HepG2 (cell line): ENCODE data around the gene SHROOM1. TPM values are rescaled to one million over a fixed set of nuclear protein-coding genes. Genes with fewer than 3 reads are reported as not detected.

Experiments used
- ATAC-seq: fragments of 200-7000 bp; cut with Tn5 transposase; 3 replicates; pipeline ENCODE4 v1.9.1; 2020; ENCODE audit warnings: mild to moderate bottlenecking, moderate library complexity
- BruUV-seq: library from RNA; stranded (reverse); fragments of 400-500 nt; replicated peaks from 2 replicates; lab custom pipeline; 2021; lab: Mats Ljungman, UMichigan
- CTCF ChIA-PET: fragments of 300-600 bp; formaldehyde crosslinking; extraction: SDS; loops from one replicate; lab custom pipeline; 2021; ENCODE audit warnings: low total read pairs, inconsistent platforms, low intra/inter-chr PET ratio; lab: Yijun Ruan, JAX
- POLR2A ChIA-PET: fragments of 350-600 bp; sonication (Branson Sonifier 250); formaldehyde crosslinking; loops from one replicate; lab custom pipeline; 2020; ENCODE audit warnings: antibody characterized with exemption, inconsistent platforms; lab: Yijun Ruan, JAX
- DNase-seq: peaks from one replicate; pipeline ENCODE4 v3.0.0-alpha.2; 2015; ENCODE audit warnings: low spot score
- FAIRE-seq: peaks from 3 replicates; lab custom pipeline; 2011; peaks lifted over from hg19 to GRCh38; lab: Jason Lieb, UNC
- H2AFZ ChIP-seq: one replicate; pipeline ENCODE4 v1.6.1; 2011; ENCODE audit warnings: low read length, inconsistent platforms
- H3K27ac ChIP-seq: fragments of 300-600 bp; 3 replicates; pipeline ENCODE4 v1.8.0; 2011; ENCODE audit warnings: mixed run types, mild to moderate bottlenecking, mixed read lengths, low read length, inconsistent platforms; ENCODE audit not compliant: insufficient read depth; ENCODE audit errors: extremely low read length
- H3K27me3 ChIP-seq, 2 experiments: fragments of 200-600 bp in 1 of 2; 2 replicates in 1 of 2; 3 replicates in 1 of 2; pipeline versions ENCODE4 v1.6.0 to v1.8.0; 2011; ENCODE audit warnings: low read length in 2 of 2, mild to moderate bottlenecking in 2 of 2, moderate library complexity in 2 of 2, inconsistent platforms in 1 of 2; ENCODE audit not compliant: insufficient read depth in 2 of 2, control insufficient read depth in 1 of 2
- H3K36me3 ChIP-seq, 2 experiments: fragments of 200-600 bp in 1 of 2; replicated peaks in 1 of 2; 2 replicates in 1 of 2; 3 replicates in 1 of 2; pipeline versions ENCODE4 v1.5.1 to v1.8.0; 2011; ENCODE audit warnings: low read length in 2 of 2, inconsistent platforms in 1 of 2; ENCODE audit not compliant: insufficient read depth in 2 of 2, control insufficient read depth in 1 of 2
- H3K4me1 ChIP-seq: 2 replicates; pipeline ENCODE4 v1.5.1; 2012; ENCODE audit warnings: low read length, inconsistent platforms; ENCODE audit not compliant: insufficient read depth
- H3K4me2 ChIP-seq: 2 replicates; pipeline ENCODE4 v1.6.0; 2011; ENCODE audit warnings: low read depth, low read length, inconsistent platforms
- H3K4me3 ChIP-seq, 3 experiments: fragments of 200-600 bp in 1 of 3; sonication (generic), shearing (Covaris generic) in 1 of 3; replicated peaks in 1 of 3; 2 replicates each; pipeline ENCODE4 v1.5.1; 2011 to 2016; ENCODE audit warnings: low read length in 3 of 3, inconsistent platforms in 2 of 3, low read depth in 2 of 3, mild to moderate bottlenecking in 2 of 3, control low read depth in 1 of 3, mixed read lengths in 1 of 3; ENCODE audit not compliant: insufficient read depth in 1 of 3
- H3K79me2 ChIP-seq: one replicate; pipeline ENCODE4 v1.6.1; 2011; ENCODE audit warnings: low read length, inconsistent platforms; ENCODE audit not compliant: insufficient read depth
- H3K9ac ChIP-seq: 2 replicates; pipeline ENCODE4 v1.6.0; 2011; ENCODE audit warnings: mild to moderate bottlenecking, low read depth, low read length, inconsistent platforms; ENCODE audit not compliant: insufficient read depth
- H3K9me3 ChIP-seq: 2 replicates; pipeline ENCODE4 v1.5.1; 2012; ENCODE audit warnings: mild to moderate bottlenecking, low read length
- H4K20me1 ChIP-seq: 2 replicates; pipeline ENCODE4 v1.6.0; 2011; ENCODE audit warnings: inconsistent platforms, mild to moderate bottlenecking, low read length, moderate library complexity; ENCODE audit not compliant: insufficient read depth
- ARID3A ChIP-seq: IDR thresholded peaks from 2 replicates; pipeline ENCODE4 v1.6.1; 2012; ENCODE audit warnings: low read depth, low read length, improper control_type of control experiment
- ERF ChIP-seq: IDR thresholded peaks from 2 replicates; pipeline ENCODE4 v1.6.1; 2018; ENCODE audit warnings: missing biosample characterization, missing genetic modification reagents
- KDM5B ChIP-seq: sonication (generic); formaldehyde crosslinking; IDR thresholded peaks from 2 replicates; pipeline ENCODE4 v1.4.0; 2020; ENCODE audit warnings: missing genetic modification reagents, mild to moderate bottlenecking, borderline replicate concordance
- MAFG ChIP-seq: sonication (generic); formaldehyde crosslinking; IDR thresholded peaks from 2 replicates; pipeline ENCODE4 v1.5.1; 2020; ENCODE audit warnings: mild to moderate bottlenecking, missing genetic modification reagents
- PAXIP1 ChIP-seq: sonication (generic); formaldehyde crosslinking; conservative IDR thresholded peaks from 2 replicates; pipeline ENCODE4 v1.4.0; 2020; ENCODE audit warnings: mild to moderate bottlenecking, missing genetic modification reagents, moderate library complexity
- STAT6 ChIP-seq: sonication (generic); formaldehyde crosslinking; IDR thresholded peaks from 2 replicates; pipeline ENCODE4 v1.4.0; 2020; ENCODE audit warnings: missing genetic modification reagents, mild to moderate bottlenecking, borderline replicate concordance
- SUZ12 ChIP-seq: fragments of 150-350 bp; IDR thresholded peaks from 2 replicates; pipeline ENCODE4 v1.6.1; 2014; ENCODE audit warnings: low read depth, low read length
- TOE1 ChIP-seq: sonication (generic); formaldehyde crosslinking; IDR thresholded peaks from 2 replicates; pipeline ENCODE4 v1.4.0; 2020; ENCODE audit warnings: mild to moderate bottlenecking, missing genetic modification reagents
- ZNF564 ChIP-seq: sonication (generic); formaldehyde crosslinking; IDR thresholded peaks from 2 replicates; pipeline ENCODE4 v1.8.1; 2023; ENCODE audit warnings: mild to moderate bottlenecking, missing genetic modification reagents
- ZNF691 ChIP-seq: sonication (generic); formaldehyde crosslinking; IDR thresholded peaks from 2 replicates; pipeline ENCODE4 v1.4.0; 2020; ENCODE audit warnings: missing genetic modification reagents, low read depth, mild to moderate bottlenecking, borderline replicate concordance
- ZNF709 ChIP-seq: sonication (generic); formaldehyde crosslinking; IDR thresholded peaks from 2 replicates; pipeline ENCODE4 v1.5.0; 2020; ENCODE audit warnings: mild to moderate bottlenecking, missing genetic modification reagents
- WGBS: methylation state at CpG from one replicate; pipeline ENCODE4 v1.1.6; 2017; ENCODE audit warnings: low lambda C conversion rate; 5-methylcytosine and 5-hydroxymethylcytosine counted together
- in situ Hi-C: cut with HindIII; loops from 2 replicates; pipeline ENCODE4 v1.10.0; 2017; ENCODE audit warnings: low pct_unique_long_range_greater_than_20kb; ENCODE audit not compliant: extremely low pct_ligation_motif_present
- intact Hi-C: fragments of 100-400 bp; cut with micrococcal nuclease; formaldehyde crosslinking; loops from one replicate; pipeline ENCODE4 v1.10.0; 2022; ENCODE audit not compliant: unreplicated experiment
- polyA plus RNA-seq, 8 experiments: library from polyadenylated mRNA; depleted of rRNA in 3 of 8; stranded (reverse) in 7 of 8; unstranded in 1 of 8; fragments of >200 nt; fragmentation: Illumina TruSeq in 4 of 8; extraction: Trizol in 4 of 8; gene quantifications; 2 replicates each; pipeline versions ENCODE4 v1.2.1 to v1.2.3, GENCODE V29; 2011 to 2016; ENCODE audit warnings: low read depth in 4 of 8, missing spikeins in 1 of 8, mixed read lengths in 1 of 8; ENCODE audit not compliant: insufficient read depth in 1 of 8
- total RNA-seq, 5 experiments: library from RNA; depleted of rRNA; stranded (reverse); fragments of >200 nt; fragmentation: Illumina TruSeq; extraction: Trizol; gene quantifications; 2 replicates each; pipeline ENCODE4 v1.2.3, GENCODE V29; 2016; ENCODE audit warnings: low read depth in 1 of 5

The SHROOM1 gene
- total and polyA plus RNA-seq, 2 of the 13 experiments (the other 11 are each of a cell fraction or from before 2014, with no cell fraction given), result 18.2 to 25.7 TPM

GRCh38 chr5:132785365-132785764 lies 45.1 kb downstream of the SHROOM1 start (continued):
- TF ChIP-seq ZNF709 (CRISPR knock-in tag), result no peak
- TF ChIP-seq SUZ12, result no peak
- TF ChIP-seq PAXIP1 (CRISPR knock-in tag), result no peak

- 81% methylated on average over 4 of the region's 4 CpGs for WGBS
- FAIRE-seq (no peak), DNase-seq (no peak), ATAC-seq (no peak)
- no TSS peak for BruUV-seq
- ChIA-PET POLR2A (interaction anchor here (1.6 kb wide), 1 partner anchor 25 kb away, joined by 3 read pairs; no protein-coding TSS in a partner anchor), CTCF (no interaction called here)
- Histone ChIP-seq H3K4me3 (no peak overlapping the region), H3K27ac (no peak overlapping the region), H2AFZ (no peak overlapping the region), H3K4me2 (no peak overlapping the region), H3K9me3 (no peaks in the 10 kb centered on the region), H3K79me2 (no peaks in the 10 kb centered on the region), H4K20me1 (no peaks in the 10 kb centered on the region), H3K36me3 (no peaks in the 10 kb centered on the region; a peak in 1 of 5 replicates), H3K9ac (no peak overlapping the region), H3K4me1 (peaks cover 11% of the 10 kb centered on the region), H3K27me3 (no peaks in the 10 kb centered on the region)
- intact Hi-C loops (no loop called here), in situ Hi-C loops (no loop called here)
- TF ChIP-seq KDM5B (CRISPR knock-in tag) (no peak), MAFG (CRISPR knock-in tag) (no peak), ZNF564 (CRISPR knock-in tag) (no peak), ERF (no peak), ARID3A (no peak), TOE1 (CRISPR knock-in tag) (no peak), ZNF691 (CRISPR knock-in tag) (no peak), STAT6 (no peak)
Measured at GRCh38 chr5:132782101-132782500, 48.3 kb downstream of the SHROOM1 start.
